GM12878 (cell line): ENCODE results near the gene ASAP2. TPM values are rescaled to one million over a fixed set of nuclear protein-coding genes. Genes with fewer than 3 reads are reported as not detected.

Source experiments
- ATAC-seq: fragments of 200-7000 bp; cut with Tn5 transposase; 3 replicates; pipeline ENCODE4 v1.9.1; 2020; ENCODE audit warnings: mild to moderate bottlenecking, moderate library complexity
- BruUV-seq: library from RNA; stranded (reverse); fragments of 400-500 nt; replicated peaks from 2 replicates; lab custom pipeline; 2021; lab: Mats Ljungman, UMichigan
- CTCF ChIA-PET: fragments of 300-600 bp; sonication (Branson Sonifier 250); formaldehyde crosslinking; extraction: SDS; loops from one replicate; lab custom pipeline; 2021; ENCODE audit warnings: inconsistent platforms; lab: Yijun Ruan, JAX
- POLR2A ChIA-PET: fragments of 350-600 bp; formaldehyde crosslinking; extraction: SDS; loops from one replicate; lab custom pipeline; 2021; ENCODE audit warnings: inconsistent platforms; lab: Charles Lee
- RAD21 ChIA-PET: fragments of 300-600 bp; sonication (Branson Sonifier 250); formaldehyde crosslinking; loops from one replicate; lab custom pipeline; 2023; ENCODE audit warnings: antibody characterized with exemption; ENCODE audit not compliant: unreplicated experiment; lab: Charles Lee
- SMC1A ChIA-PET: fragments of 300-600 bp; sonication (Branson Sonifier 250); formaldehyde crosslinking; loops from one replicate; lab custom pipeline; 2023; ENCODE audit not compliant: unreplicated experiment, uncharacterized antibody; lab: Charles Lee
- DNase-seq: peaks from one replicate; pipeline ENCODE4 v3.0.0-alpha.2; 2011; ENCODE audit warnings: low read depth, low spot score
- FAIRE-seq: peaks from 3 replicates; lab custom pipeline; 2011; peaks lifted over from hg19 to GRCh38; lab: Jason Lieb, UNC
- H2AFZ ChIP-seq: 2 replicates; pipeline ENCODE4 v1.6.0; 2011; ENCODE audit warnings: low read depth, low read length, control low read depth; ENCODE audit not compliant: control insufficient read depth
- H3K27ac ChIP-seq: 2 replicates; pipeline ENCODE4 v1.5.1; 2011; ENCODE audit warnings: control low read depth; ENCODE audit not compliant: control insufficient read depth, insufficient read depth
- H3K27me3 ChIP-seq, 2 experiments: replicated peaks in 1 of 2; 2 replicates each; pipeline versions ENCODE4 v1.6.0 to v1.6.1; 2011; ENCODE audit warnings: low read length in 1 of 2; ENCODE audit not compliant: control insufficient read depth in 2 of 2, insufficient read depth in 2 of 2
- H3K36me3 ChIP-seq, 2 experiments: 2 replicates each; pipeline ENCODE4 v1.5.1; 2011; ENCODE audit warnings: low read length in 1 of 2; ENCODE audit not compliant: control insufficient read depth in 2 of 2, insufficient read depth in 2 of 2
- H3K4me1 ChIP-seq: 2 replicates; pipeline ENCODE4 v1.6.1; 2011; ENCODE audit warnings: mild to moderate bottlenecking, low read length, moderate library complexity, mixed read lengths; ENCODE audit not compliant: control insufficient read depth, insufficient read depth
- H3K4me2 ChIP-seq: 2 replicates; pipeline ENCODE4 v1.6.0; 2011; ENCODE audit warnings: control low read depth; ENCODE audit not compliant: control insufficient read depth, insufficient read depth
- H3K4me3 ChIP-seq: fragments of 200-600 bp; sonication (generic); 2 replicates; pipeline ENCODE4 v1.5.1; 2016
- H3K79me2 ChIP-seq: 2 replicates; pipeline ENCODE4 v1.6.0; 2011; ENCODE audit warnings: low read length; ENCODE audit not compliant: control insufficient read depth, insufficient read depth
- H3K9ac ChIP-seq: 2 replicates; pipeline ENCODE4 v1.8.0; 2011; ENCODE audit warnings: low read length, control low read depth, mixed read lengths; ENCODE audit not compliant: control insufficient read depth, insufficient read depth
- H3K9me3 ChIP-seq: replicated peaks from 3 replicates; pipeline ENCODE4 v1.5.1; 2011; ENCODE audit warnings: mild to moderate bottlenecking, low read length; ENCODE audit not compliant: control insufficient read depth, insufficient read depth
- H4K20me1 ChIP-seq: 2 replicates; pipeline ENCODE4 v1.6.0; 2011; ENCODE audit not compliant: control insufficient read depth, insufficient read depth
- CEBPB ChIP-seq, 2 experiments: fragments of 150-350 bp in 1 of 2; IDR thresholded peaks; 2 replicates each; pipeline ENCODE4 v1.6.1; 2012 to 2014; ENCODE audit warnings: low read depth in 2 of 2, low read length in 2 of 2, borderline replicate concordance in 1 of 2, inconsistent platforms in 1 of 2
- CREB1 ChIP-seq: IDR thresholded peaks from 2 replicates; pipeline ENCODE4 v1.6.1; 2012; ENCODE audit warnings: low read depth, mild to moderate bottlenecking, inconsistent platforms
- CREM ChIP-seq: IDR thresholded peaks from 2 replicates; pipeline ENCODE4 v1.6.1; 2014; ENCODE audit warnings: antibody characterized with exemption, low read depth
- EED ChIP-seq: sonication (generic); IDR thresholded peaks from 2 replicates; pipeline ENCODE4 v1.6.1; 2016; ENCODE audit warnings: antibody characterized with exemption, low read depth
- IRF4 ChIP-seq: IDR thresholded peaks from 2 replicates; pipeline ENCODE4 v1.6.1; 2011; ENCODE audit warnings: low read depth, low read length
- KDM1A ChIP-seq: fragments of 200-600 bp; sonication (generic); IDR thresholded peaks from 2 replicates; pipeline ENCODE4 v1.6.1; 2016; ENCODE audit warnings: borderline replicate concordance
- RCOR1 ChIP-seq: conservative IDR thresholded peaks from 2 replicates; pipeline ENCODE4 v1.6.1; 2012; ENCODE audit warnings: low read depth, low read length, improper control_type of control experiment
- SMC3 ChIP-seq: IDR thresholded peaks from 2 replicates; pipeline ENCODE4 v1.6.1; 2011; ENCODE audit warnings: low read length, improper control_type of control experiment, borderline replicate concordance
- SUPT20H ChIP-seq: IDR thresholded peaks from 2 replicates; pipeline ENCODE4 v1.6.1; 2011; ENCODE audit warnings: low read depth, mild to moderate bottlenecking, low read length, moderate library complexity, borderline replicate concordance; ENCODE audit not compliant: control insufficient read depth
- TBL1XR1 ChIP-seq: IDR thresholded peaks from 2 replicates; pipeline ENCODE4 v1.6.1; 2012; ENCODE audit warnings: low read depth, low read length, improper control_type of control experiment
- TCF3 ChIP-seq: IDR thresholded peaks from 2 replicates; pipeline ENCODE4 v1.6.1; 2012; ENCODE audit warnings: low read depth, mild to moderate bottlenecking, low read length, borderline replicate concordance; ENCODE audit not compliant: insufficient read depth
- ZNF384 ChIP-seq: IDR thresholded peaks from 2 replicates; pipeline ENCODE4 v1.6.1; 2012; ENCODE audit warnings: low read depth, mild to moderate bottlenecking, low read length, improper control_type of control experiment, borderline replicate concordance
- ZZZ3 ChIP-seq: IDR thresholded peaks from 2 replicates; pipeline ENCODE4 v1.6.1; 2011; ENCODE audit warnings: low read depth; ENCODE audit not compliant: control insufficient read depth, insufficient read length
- WGBS: methylation state at CpG from one replicate; pipeline ENCODE4 v1.1.6; 2016; ENCODE audit warnings: low lambda C conversion rate; ENCODE audit not compliant: insufficient replicate concordance, insufficient coverage; ENCODE audit errors: missing lambda C conversion rate; 5-methylcytosine and 5-hydroxymethylcytosine counted together
- in situ Hi-C: fragments of 300-500 bp; cut with MboI; formaldehyde crosslinking; loops from 9 replicates; pipeline ENCODE4 v1.14.3; 2018; ENCODE audit warnings: mixed read lengths
- intact Hi-C: fragments of 100-400 bp; cut with micrococcal nuclease; formaldehyde crosslinking; loops from one replicate; pipeline ENCODE4 v1.14.2; 2022; ENCODE audit not compliant: unreplicated experiment
- polyA plus RNA-seq, 11 experiments: library from polyadenylated mRNA; depleted of rRNA in 4 of 11; unstranded in 6 of 11; stranded (reverse) in 5 of 11; fragments of >200 nt; fragmentation: Nextera tagmentation in 4 of 11; fragmentation: Illumina TruSeq in 1 of 11; extraction: Ambion mirVana in 4 of 11; extraction: Trizol in 1 of 11; gene quantifications; 1 replicate in 1 of 11; 2 replicates in 10 of 11; pipeline versions ENCODE4 v1.2.1 to v1.2.3, GENCODE V29; 2011 to 2016; ENCODE audit warnings: inconsistent platforms in 2 of 11, missing spikeins in 2 of 11, low read depth in 1 of 11
- total RNA-seq, 4 experiments: library from RNA; depleted of rRNA in 3 of 4; stranded (reverse); fragments of >200 nt in 3 of 4; fragmentation: Illumina TruSeq in 1 of 4; extraction: Trizol in 1 of 4; gene quantifications; 2 replicates each; pipeline versions ENCODE4 v1.2.1 to v1.2.3, GENCODE V29; 2013 to 2021
- TF ChIP-seq, protein P1 (sequence below): IDR thresholded peaks from 2 replicates; pipeline ENCODE4 v1.6.1; 2012; ENCODE audit warnings: low read depth, low read length, improper control_type of control experiment
- TF ChIP-seq, protein P2 (sequence below): fragments of 450-650 bp; IDR thresholded peaks from 2 replicates; pipeline ENCODE4 v1.6.1; 2017; ENCODE audit warnings: low read depth, mild to moderate bottlenecking, moderate library complexity
- TF ChIP-seq, protein P3 (sequence below): fragments of 450-650 bp; IDR thresholded peaks from 2 replicates; pipeline ENCODE4 v1.6.1; 2018; ENCODE audit warnings: mild to moderate bottlenecking, low read depth, moderate library complexity; ENCODE audit not compliant: partially characterized antibody
- TF ChIP-seq, protein P4 (sequence below): fragments of 450-650 bp; IDR thresholded peaks from 2 replicates; pipeline ENCODE4 v1.6.1; 2017; ENCODE audit warnings: antibody characterized with exemption, mild to moderate bottlenecking, moderate library complexity

Gene ASAP2
- total and polyA plus RNA-seq, 10 of the 15 experiments (the other 5 are each of a cell fraction or from before 2014, with no cell fraction given): 0.05 to 0.27 (median 0.07) TPM; not detected in 4

DNA sequence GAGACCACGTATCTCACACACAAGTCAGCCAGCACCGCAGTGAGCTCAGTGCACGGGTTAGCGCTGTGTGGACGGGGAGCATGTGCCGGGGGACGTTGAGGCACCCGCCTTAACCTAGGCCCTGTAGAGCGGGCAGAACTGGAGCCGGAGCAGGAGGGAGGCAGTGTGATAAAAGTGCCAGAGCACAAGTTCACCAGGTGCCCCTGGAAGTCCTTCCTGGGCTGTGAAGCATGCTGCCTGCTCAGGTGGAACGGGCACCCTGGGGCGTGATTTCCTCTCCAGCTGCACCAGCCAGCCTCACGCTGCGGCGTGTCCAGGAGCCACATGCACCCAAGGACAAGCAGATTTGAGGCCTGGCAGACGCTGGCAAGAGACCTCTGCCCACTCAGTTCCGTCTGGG, 166.4 kb downstream of the ASAP2 start:
- ChIA-PET CTCF (interaction anchor here (1.8 kb wide), 1 partner anchor 230 kb away, joined by 6 read pairs; no protein-coding TSS in a partner anchor), POLR2A (no interaction called here), RAD21 (no interaction called here), SMC1A (no interaction called here)
- no peaks in the 10 kb centered on the region for H4K20me1 ChIP-seq
- H3K4me1 ChIP-seq: no peaks in the 10 kb centered on the region
- no peaks in the 10 kb centered on the region for H3K79me2 ChIP-seq
- H3K9me3 ChIP-seq: no peaks in the 10 kb centered on the region
- no peak overlapping the region for H3K9ac ChIP-seq
- H3K27me3 ChIP-seq: no peaks in the 10 kb centered on the region; a peak in 2 of 4 replicates
- FAIRE-seq: no peak
- DNase-seq: no peak
- in situ Hi-C loops (loop anchor here (5.0 kb wide), 1 partner anchor 231 kb away; no protein-coding TSS in a partner anchor), intact Hi-C loops (no loop called here)
- H3K27ac ChIP-seq: no peak overlapping the region
- no peak overlapping the region for H3K4me3 ChIP-seq
- 30% methylated on average over 17 of the region's 17 CpGs for WGBS
- no peak overlapping the region for H2AFZ ChIP-seq
- peak; percentile 54 for ATAC-seq
- no peak overlapping the region for H3K4me2 ChIP-seq
- H3K36me3 ChIP-seq: no peaks in the 10 kb centered on the region
- no TSS peak for BruUV-seq
- TF ChIP-seq, protein P1, sequence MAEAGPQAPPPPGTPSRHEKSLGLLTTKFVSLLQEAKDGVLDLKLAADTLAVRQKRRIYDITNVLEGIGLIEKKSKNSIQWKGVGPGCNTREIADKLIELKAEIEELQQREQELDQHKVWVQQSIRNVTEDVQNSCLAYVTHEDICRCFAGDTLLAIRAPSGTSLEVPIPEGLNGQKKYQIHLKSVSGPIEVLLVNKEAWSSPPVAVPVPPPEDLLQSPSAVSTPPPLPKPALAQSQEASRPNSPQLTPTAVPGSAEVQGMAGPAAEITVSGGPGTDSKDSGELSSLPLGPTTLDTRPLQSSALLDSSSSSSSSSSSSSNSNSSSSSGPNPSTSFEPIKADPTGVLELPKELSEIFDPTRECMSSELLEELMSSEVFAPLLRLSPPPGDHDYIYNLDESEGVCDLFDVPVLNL: no peak
- no peak for TF ChIP-seq TCF3
- TF ChIP-seq SUPT20H: no peak
- no peak for TF ChIP-seq KDM1A
- TF ChIP-seq CEBPB (IDR thresholded peaks at IDR 0.05; ENCODE audit: borderline replicate concordance in 1 of 2, low read depth in 2 of 2, low read length in 2 of 2): no peak
- TF ChIP-seq, protein P2, sequence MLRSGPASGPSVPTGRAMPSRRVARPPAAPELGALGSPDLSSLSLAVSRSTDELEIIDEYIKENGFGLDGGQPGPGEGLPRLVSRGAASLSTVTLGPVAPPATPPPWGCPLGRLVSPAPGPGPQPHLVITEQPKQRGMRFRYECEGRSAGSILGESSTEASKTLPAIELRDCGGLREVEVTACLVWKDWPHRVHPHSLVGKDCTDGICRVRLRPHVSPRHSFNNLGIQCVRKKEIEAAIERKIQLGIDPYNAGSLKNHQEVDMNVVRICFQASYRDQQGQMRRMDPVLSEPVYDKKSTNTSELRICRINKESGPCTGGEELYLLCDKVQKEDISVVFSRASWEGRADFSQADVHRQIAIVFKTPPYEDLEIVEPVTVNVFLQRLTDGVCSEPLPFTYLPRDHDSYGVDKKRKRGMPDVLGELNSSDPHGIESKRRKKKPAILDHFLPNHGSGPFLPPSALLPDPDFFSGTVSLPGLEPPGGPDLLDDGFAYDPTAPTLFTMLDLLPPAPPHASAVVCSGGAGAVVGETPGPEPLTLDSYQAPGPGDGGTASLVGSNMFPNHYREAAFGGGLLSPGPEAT: no peak
- TF ChIP-seq, protein P3, sequence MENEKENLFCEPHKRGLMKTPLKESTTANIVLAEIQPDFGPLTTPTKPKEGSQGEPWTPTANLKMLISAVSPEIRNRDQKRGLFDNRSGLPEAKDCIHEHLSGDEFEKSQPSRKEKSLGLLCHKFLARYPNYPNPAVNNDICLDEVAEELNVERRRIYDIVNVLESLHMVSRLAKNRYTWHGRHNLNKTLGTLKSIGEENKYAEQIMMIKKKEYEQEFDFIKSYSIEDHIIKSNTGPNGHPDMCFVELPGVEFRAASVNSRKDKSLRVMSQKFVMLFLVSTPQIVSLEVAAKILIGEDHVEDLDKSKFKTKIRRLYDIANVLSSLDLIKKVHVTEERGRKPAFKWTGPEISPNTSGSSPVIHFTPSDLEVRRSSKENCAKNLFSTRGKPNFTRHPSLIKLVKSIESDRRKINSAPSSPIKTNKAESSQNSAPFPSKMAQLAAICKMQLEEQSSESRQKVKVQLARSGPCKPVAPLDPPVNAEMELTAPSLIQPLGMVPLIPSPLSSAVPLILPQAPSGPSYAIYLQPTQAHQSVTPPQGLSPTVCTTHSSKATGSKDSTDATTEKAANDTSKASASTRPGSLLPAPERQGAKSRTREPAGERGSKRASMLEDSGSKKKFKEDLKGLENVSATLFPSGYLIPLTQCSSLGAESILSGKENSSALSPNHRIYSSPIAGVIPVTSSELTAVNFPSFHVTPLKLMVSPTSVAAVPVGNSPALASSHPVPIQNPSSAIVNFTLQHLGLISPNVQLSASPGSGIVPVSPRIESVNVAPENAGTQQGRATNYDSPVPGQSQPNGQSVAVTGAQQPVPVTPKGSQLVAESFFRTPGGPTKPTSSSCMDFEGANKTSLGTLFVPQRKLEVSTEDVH: no peak
- TF ChIP-seq ZNF384: no peak
- TF ChIP-seq, protein P4, sequence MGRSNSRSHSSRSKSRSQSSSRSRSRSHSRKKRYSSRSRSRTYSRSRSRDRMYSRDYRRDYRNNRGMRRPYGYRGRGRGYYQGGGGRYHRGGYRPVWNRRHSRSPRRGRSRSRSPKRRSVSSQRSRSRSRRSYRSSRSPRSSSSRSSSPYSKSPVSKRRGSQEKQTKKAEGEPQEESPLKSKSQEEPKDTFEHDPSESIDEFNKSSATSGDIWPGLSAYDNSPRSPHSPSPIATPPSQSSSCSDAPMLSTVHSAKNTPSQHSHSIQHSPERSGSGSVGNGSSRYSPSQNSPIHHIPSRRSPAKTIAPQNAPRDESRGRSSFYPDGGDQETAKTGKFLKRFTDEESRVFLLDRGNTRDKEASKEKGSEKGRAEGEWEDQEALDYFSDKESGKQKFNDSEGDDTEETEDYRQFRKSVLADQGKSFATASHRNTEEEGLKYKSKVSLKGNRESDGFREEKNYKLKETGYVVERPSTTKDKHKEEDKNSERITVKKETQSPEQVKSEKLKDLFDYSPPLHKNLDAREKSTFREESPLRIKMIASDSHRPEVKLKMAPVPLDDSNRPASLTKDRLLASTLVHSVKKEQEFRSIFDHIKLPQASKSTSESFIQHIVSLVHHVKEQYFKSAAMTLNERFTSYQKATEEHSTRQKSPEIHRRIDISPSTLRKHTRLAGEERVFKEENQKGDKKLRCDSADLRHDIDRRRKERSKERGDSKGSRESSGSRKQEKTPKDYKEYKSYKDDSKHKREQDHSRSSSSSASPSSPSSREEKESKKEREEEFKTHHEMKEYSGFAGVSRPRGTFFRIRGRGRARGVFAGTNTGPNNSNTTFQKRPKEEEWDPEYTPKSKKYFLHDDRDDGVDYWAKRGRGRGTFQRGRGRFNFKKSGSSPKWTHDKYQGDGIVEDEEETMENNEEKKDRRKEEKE: no peak
- no peak for TF ChIP-seq RCOR1
- TF ChIP-seq IRF4: no peak
- TF ChIP-seq EED: no peak
- no peak for TF ChIP-seq SMC3
- TF ChIP-seq TBL1XR1: no peak
- TF ChIP-seq ZZZ3: no peak
- no peak for TF ChIP-seq CREB1
- TF ChIP-seq CREM: no peak
